Endodermal cell (in vitro differentiated cells): ENCODE measurements around the gene CC2D1B. TPM values are rescaled to one million over a fixed set of nuclear protein-coding genes. Genes with fewer than 3 reads are reported as not detected.
A peak's percentile ranks its signal among the peaks of the same experiment; 100 is the strongest.

Source experiments
- DNase-seq: peaks from one replicate; pipeline ENCODE4 v3.0.0-alpha.2; 2017
- H3K27ac ChIP-seq: 2 replicates; pipeline ENCODE4 v1.5.1; 2013; ENCODE audit warnings: mild to moderate bottlenecking, low read depth, low read length, moderate library complexity
- H3K27me3 ChIP-seq: 2 replicates; pipeline ENCODE4 v1.6.1; 2013; ENCODE audit warnings: mild to moderate bottlenecking, low read length, moderate library complexity; ENCODE audit not compliant: insufficient read depth, control insufficient read depth, poor library complexity, severe bottlenecking
- H3K36me3 ChIP-seq: 2 replicates; pipeline ENCODE4 v1.7.0; 2013; ENCODE audit warnings: mild to moderate bottlenecking, low read length, moderate library complexity; ENCODE audit not compliant: control insufficient read depth, insufficient read depth
- H3K4me1 ChIP-seq: one replicate; pipeline ENCODE4 v1.7.0; 2013; ENCODE audit warnings: low read length; ENCODE audit not compliant: control insufficient read depth, insufficient read depth
- H3K4me3 ChIP-seq: 2 replicates; pipeline ENCODE4 v1.5.1; 2013; ENCODE audit warnings: mild to moderate bottlenecking, low read length, moderate library complexity
- H3K9ac ChIP-seq: 2 replicates; pipeline ENCODE4 v1.6.1; 2013; ENCODE audit warnings: mild to moderate bottlenecking, low read length, moderate library complexity; ENCODE audit not compliant: poor library complexity, severe bottlenecking; ENCODE audit errors: extremely low read depth
- H3K9me3 ChIP-seq: 2 replicates; pipeline ENCODE4 v1.6.1; 2013; ENCODE audit warnings: mild to moderate bottlenecking, low read length, moderate library complexity; ENCODE audit not compliant: control insufficient read depth
- H3K27ac Mint-ChIP-seq: 2 replicates; pipeline ENCODE4 v1.8.0; 2020; ENCODE audit warnings: mixed read lengths
- H3K27me3 Mint-ChIP-seq: 2 replicates; pipeline ENCODE4 v1.8.0; 2021; ENCODE audit warnings: mild to moderate bottlenecking, mixed read lengths; ENCODE audit not compliant: insufficient read depth
- H3K36me3 Mint-ChIP-seq: 2 replicates; pipeline ENCODE4 v1.8.0; 2020; ENCODE audit warnings: low read depth, mixed read lengths
- H3K4me1 Mint-ChIP-seq: 2 replicates; pipeline ENCODE4 v1.8.0; 2020; ENCODE audit warnings: mixed read lengths
- H3K4me3 Mint-ChIP-seq: 2 replicates; pipeline ENCODE4 v1.8.0; 2020; ENCODE audit warnings: mild to moderate bottlenecking, moderate library complexity, mixed read lengths
- H3K9me3 Mint-ChIP-seq: 2 replicates; pipeline ENCODE4 v1.8.0; 2020; ENCODE audit warnings: mild to moderate bottlenecking, mixed read lengths
- CTCF ChIP-seq: fragments of 200-600 bp; sonication (generic); conservative IDR thresholded peaks from 2 replicates; pipeline ENCODE4 v1.5.0; 2021; ENCODE audit warnings: antibody characterized with exemption, mild to moderate bottlenecking
- WGBS, 2 experiments: methylation state at CpG; one replicate each; pipeline versions ENCODE4 v1.1.5 to v1.1.7; 2013; ENCODE audit warnings: missing lambda C conversion rate in 2 of 2, mixed read lengths in 1 of 2; ENCODE audit not compliant: insufficient coverage in 1 of 2, insufficient read length in 1 of 2; 5-methylcytosine and 5-hydroxymethylcytosine counted together
- total RNA-seq, 2 donors: library from RNA; stranded (reverse); fragmentation: NEBNext Ultra II Directional in 1 of 2; extraction: Animal tissue kit (Norgen Biotek cat#: 25700) in 1 of 2; gene quantifications; 2 replicates in 1 of 2; 3 replicates in 1 of 2; pipeline ENCODE4 v1.2.1, GENCODE V29; 2021

Gene CC2D1B
- total RNA-seq, 2 donors from 2014 or later = 32.7 to 50.1 TPM

DNA sequence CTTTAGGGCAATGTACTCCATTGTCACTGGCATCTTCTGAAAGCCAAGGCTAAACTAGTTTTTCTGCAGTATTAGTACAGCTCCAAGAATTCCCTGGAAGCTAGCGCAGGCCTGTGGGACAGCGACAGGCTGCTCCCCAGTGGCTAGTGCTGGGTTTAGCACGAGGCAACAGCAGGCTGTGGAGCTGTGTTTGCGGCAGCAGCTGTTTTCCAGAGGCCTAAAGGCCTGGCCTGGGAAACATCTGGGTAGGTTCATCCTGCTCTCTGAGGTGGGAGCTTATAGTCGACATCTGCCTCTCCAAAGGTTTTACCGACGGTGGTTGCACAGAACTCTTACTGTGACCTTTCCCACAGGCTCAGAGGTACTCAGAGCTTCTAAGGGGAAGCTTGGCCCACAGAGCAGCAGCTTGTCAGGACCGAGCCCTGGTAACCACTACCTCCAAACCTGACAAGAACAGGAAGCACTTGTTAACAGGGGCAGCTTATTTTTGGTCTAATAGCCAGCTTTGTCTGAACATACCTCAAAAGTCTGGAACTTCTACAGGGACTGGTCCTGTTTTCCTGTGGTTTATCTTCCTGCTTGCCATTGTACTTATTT lies 17.2 kb downstream of the CC2D1B start:
- Histone ChIP-seq H3K27me3 (no peaks in the 10 kb centered on the region), H3K36me3 (peaks cover 21% of the 10 kb centered on the region), H3K27ac (no peak overlapping the region), H3K9me3 (no peaks in the 10 kb centered on the region), H3K9ac (no peak overlapping the region), H3K4me3 (no peak overlapping the region), H3K4me1 (peaks cover 4% of the 10 kb centered on the region)
- Mint-ChIP-seq H3K4me3 (no peak overlapping the region), H3K9me3 (no peaks in the 10 kb centered on the region), H3K36me3 (peaks cover 46% of the 10 kb centered on the region), H3K27ac (peak overlapping the region; percentile 39), H3K4me1 (peaks cover 7% of the 10 kb centered on the region), H3K27me3 (no peaks in the 10 kb centered on the region)
- 67 to 73% methylated on average over 7 to 8 of the region's 8 CpGs for WGBS, 2 experiments
- peak; percentile 89 for DNase-seq
- peak; percentile 77 for TF ChIP-seq CTCF

GRCh38 chr1:52346653-52347052 lies 19.4 kb downstream of the CC2D1B start:
- Mint-ChIP-seq H3K4me1 (peaks cover 7% of the 10 kb centered on the region), H3K36me3 (peaks cover 27% of the 10 kb centered on the region), H3K27me3 (no peaks in the 10 kb centered on the region), H3K4me3 (no peak overlapping the region), H3K9me3 (no peaks in the 10 kb centered on the region), H3K27ac (no peak overlapping the region)
- DNase-seq = no peak
- Histone ChIP-seq H3K4me3 (no peak overlapping the region), H3K4me1 (peaks cover 4% of the 10 kb centered on the region), H3K36me3 (peaks cover under 1% of the 10 kb centered on the region), H3K27ac (no peak overlapping the region), H3K27me3 (no peaks in the 10 kb centered on the region), H3K9me3 (no peaks in the 10 kb centered on the region), H3K9ac (no peak overlapping the region)
- WGBS, 2 experiments = 96% methylated on average over 3 to 4 of the region's 4 CpGs
- TF ChIP-seq CTCF = no peak

DNA sequence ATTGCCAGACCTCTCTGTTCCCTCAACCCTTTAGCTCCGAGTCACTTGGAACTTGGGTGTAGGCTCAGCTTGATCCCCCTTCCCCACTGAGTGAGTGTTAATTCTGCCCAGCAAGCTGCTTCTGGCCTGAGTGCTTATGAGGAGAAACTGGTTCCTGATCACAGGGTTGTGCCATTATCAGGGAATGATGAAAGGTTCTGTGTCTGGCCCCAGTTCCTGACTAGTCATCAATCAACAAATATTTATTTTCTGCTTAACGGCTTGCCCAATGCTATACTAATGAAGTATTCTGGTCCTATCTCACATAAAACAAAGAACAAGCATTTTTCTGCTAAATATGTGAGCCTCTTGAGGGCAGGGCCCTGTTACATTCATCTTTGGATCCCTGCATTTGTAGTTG lies 20.8 kb downstream of the CC2D1B start:
- no peaks in the 10 kb centered on the region for H3K27me3 Mint-ChIP-seq
- no peak overlapping the region for H3K9ac ChIP-seq
- TF ChIP-seq CTCF = no peak
- H3K4me3 ChIP-seq = no peak overlapping the region
- WGBS, 2 experiments = 86 to 89% methylated on average over 1 to 2 of the region's 2 CpGs
- peaks cover 3% of the 10 kb centered on the region for H3K36me3 ChIP-seq
- H3K9me3 Mint-ChIP-seq = no peaks in the 10 kb centered on the region
- H3K4me3 Mint-ChIP-seq = no peak overlapping the region
- H3K36me3 Mint-ChIP-seq = peaks cover 29% of the 10 kb centered on the region
- H3K4me1 Mint-ChIP-seq = peaks cover 3% of the 10 kb centered on the region
- no peak for DNase-seq
- H3K27ac ChIP-seq = no peak overlapping the region
- H3K27ac Mint-ChIP-seq = no peak overlapping the region
- H3K27me3 ChIP-seq = no peaks in the 10 kb centered on the region
- H3K9me3 ChIP-seq = no peaks in the 10 kb centered on the region
- H3K4me1 ChIP-seq = no peaks in the 10 kb centered on the region
